ENCODE results near the gene PIK3R2. TPM values are rescaled to one million over a fixed set of nuclear protein-coding genes. Genes with fewer than 3 reads are reported as not detected.

PIK3R2 gene
- total and polyA plus RNA-seq, 2 of the 13 experiments (the other 11 are each of a cell fraction or from before 2014, with no cell fraction given): 18.6 to 25.3 TPM

DNA sequence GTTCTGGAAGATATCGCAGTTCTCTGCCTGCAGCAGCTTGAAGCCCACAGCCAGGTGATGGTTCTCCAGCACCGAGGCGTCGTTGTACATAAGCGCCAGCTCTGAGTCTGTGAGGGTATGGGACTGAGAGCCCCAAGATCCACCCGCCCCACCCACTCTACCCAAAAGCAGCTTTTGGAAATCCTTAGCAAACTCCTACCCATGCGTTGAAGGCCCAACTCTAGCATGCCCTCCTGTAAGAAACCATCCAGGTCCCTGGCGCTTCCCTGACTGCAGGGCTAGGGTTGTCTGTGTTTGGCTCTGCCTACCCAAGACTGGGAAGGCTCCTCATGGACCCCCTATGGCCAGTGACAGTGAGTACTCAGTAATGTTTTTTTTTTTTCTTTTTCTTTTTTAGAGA is 63.8 kb downstream of the PIK3R2 start:
- ATAC-seq: no peak
- no peak for FAIRE-seq
- Histone ChIP-seq H3K27me3 (ENCODE audit: control insufficient read depth in 1 of 2, insufficient read depth in 2 of 2, low read length in 2 of 2) (peaks cover 4 to 15% of the 10 kb centered on the region in 2 experiments; a peak in 3 of 5 replicates), H3K79me2 (ENCODE audit: insufficient read depth, low read length) (no peaks in the 10 kb centered on the region), H2AFZ (ENCODE audit: low read length) (no peak overlapping the region), H3K9ac (ENCODE audit: insufficient read depth, low read depth, low read length) (no peak overlapping the region), H3K4me3 (replicated peaks in 1 of 3; ENCODE audit: insufficient read depth in 1 of 3, low read depth in 2 of 3, low read length in 3 of 3) (no peak overlapping the region), H3K27ac (ENCODE audit: extremely low read length, insufficient read depth, low read length) (no peak overlapping the region), H4K20me1 (ENCODE audit: insufficient read depth, low read length) (no peaks in the 10 kb centered on the region), H3K4me2 (ENCODE audit: low read depth, low read length) (no peak overlapping the region), H3K36me3 (replicated peaks in 1 of 2; ENCODE audit: control insufficient read depth in 1 of 2, insufficient read depth in 2 of 2, low read length in 2 of 2) (no peaks in the 10 kb centered on the region), H3K9me3 (ENCODE audit: low read length) (no peaks in the 10 kb centered on the region), H3K4me1 (ENCODE audit: insufficient read depth, low read length) (peaks cover 8% of the 10 kb centered on the region)
- BruUV-seq (replicated peaks): no TSS peak
- in situ Hi-C loops (cut with HindIII; ENCODE audit: extremely low pct_ligation_motif_present, low pct_unique_long_range_greater_than_20kb) (no loop called here), intact Hi-C loops (cut with micrococcal nuclease; ENCODE audit: unreplicated experiment) (no loop called here)
- POLR2A ChIA-PET: no interaction called here
- TF ChIP-seq MIER2 (CRISPR knock-in tag; IDR thresholded peaks at IDR 0.05) (no peak), ZNF253 (CRISPR knock-in tag; IDR thresholded peaks at IDR 0.05; ENCODE audit: borderline replicate concordance) (no peak), ZFY (CRISPR knock-in tag; IDR thresholded peaks at IDR 0.05) (no peak), ZIK1 (CRISPR knock-in tag; IDR thresholded peaks at IDR 0.05; ENCODE audit: borderline replicate concordance, low read depth) (no peak), CC2D1A (CRISPR knock-in tag; IDR thresholded peaks at IDR 0.05) (no peak), ZFP37 (CRISPR knock-in tag; IDR thresholded peaks at IDR 0.05; ENCODE audit: borderline replicate concordance) (no peak), PLRG1 (conservative IDR thresholded peaks at IDR 0.05) (no peak), KMT2B (CRISPR knock-in tag; IDR thresholded peaks at IDR 0.05) (no peak), ZNF136 (CRISPR knock-in tag; IDR thresholded peaks at IDR 0.05; ENCODE audit: low read depth) (no peak), SMYD3 (CRISPR knock-in tag; IDR thresholded peaks at IDR 0.05) (no peak), XRCC5 (optimal IDR thresholded peaks at IDR 0.05; ENCODE audit: low read length) (no peak), KLF11 (CRISPR knock-in tag; IDR thresholded peaks at IDR 0.05) (no peak), SMARCE1 (IDR thresholded peaks at IDR 0.05; ENCODE audit: borderline replicate concordance) (no peak)
- TF ChIP-seq, protein P1, sequence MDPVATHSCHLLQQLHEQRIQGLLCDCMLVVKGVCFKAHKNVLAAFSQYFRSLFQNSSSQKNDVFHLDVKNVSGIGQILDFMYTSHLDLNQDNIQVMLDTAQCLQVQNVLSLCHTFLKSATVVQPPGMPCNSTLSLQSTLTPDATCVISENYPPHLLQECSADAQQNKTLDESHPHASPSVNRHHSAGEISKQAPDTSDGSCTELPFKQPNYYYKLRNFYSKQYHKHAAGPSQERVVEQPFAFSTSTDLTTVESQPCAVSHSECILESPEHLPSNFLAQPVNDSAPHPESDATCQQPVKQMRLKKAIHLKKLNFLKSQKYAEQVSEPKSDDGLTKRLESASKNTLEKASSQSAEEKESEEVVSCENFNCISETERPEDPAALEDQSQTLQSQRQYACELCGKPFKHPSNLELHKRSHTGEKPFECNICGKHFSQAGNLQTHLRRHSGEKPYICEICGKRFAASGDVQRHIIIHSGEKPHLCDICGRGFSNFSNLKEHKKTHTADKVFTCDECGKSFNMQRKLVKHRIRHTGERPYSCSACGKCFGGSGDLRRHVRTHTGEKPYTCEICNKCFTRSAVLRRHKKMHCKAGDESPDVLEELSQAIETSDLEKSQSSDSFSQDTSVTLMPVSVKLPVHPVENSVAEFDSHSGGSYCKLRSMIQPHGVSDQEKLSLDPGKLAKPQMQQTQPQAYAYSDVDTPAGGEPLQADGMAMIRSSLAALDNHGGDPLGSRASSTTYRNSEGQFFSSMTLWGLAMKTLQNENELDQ (CRISPR knock-in tag; IDR thresholded peaks at IDR 0.05; ENCODE audit: borderline replicate concordance): no peak
- WGBS (ENCODE audit: low lambda C conversion rate): 91% methylated on average over 7 of the region's 8 CpGs
- CTCF ChIA-PET (ENCODE audit: low intra/inter-chr PET ratio, low total read pairs): no interaction called here
- no peak for DNase-seq (ENCODE audit: low spot score)
